ENCODE measurements around the gene TMEM222.
"Not testable (repeated sequence)": the region's sequence is repeated elsewhere in the genome, so short reads cannot be mapped to it uniquely, and the experiment has no call there.

The TMEM222 gene

GRCh38 chr1:27380224-27380623 is 58.3 kb downstream of the TMEM222 start:
- DNase-seq (ENCODE audit: low read depth in 2 of 2) = no peak

- no peak for DNase-seq (ENCODE audit: low read depth in 2 of 2)
These were observed 59.1 kb downstream of the TMEM222 start for GRCh38 chr1:27380766-27381733.

- DNase-seq (ENCODE audit: low read depth in 2 of 2) = no peak
These were observed 60.2 kb downstream of the TMEM222 start for GRCh38 chr1:27381969-27382762.

DNA sequence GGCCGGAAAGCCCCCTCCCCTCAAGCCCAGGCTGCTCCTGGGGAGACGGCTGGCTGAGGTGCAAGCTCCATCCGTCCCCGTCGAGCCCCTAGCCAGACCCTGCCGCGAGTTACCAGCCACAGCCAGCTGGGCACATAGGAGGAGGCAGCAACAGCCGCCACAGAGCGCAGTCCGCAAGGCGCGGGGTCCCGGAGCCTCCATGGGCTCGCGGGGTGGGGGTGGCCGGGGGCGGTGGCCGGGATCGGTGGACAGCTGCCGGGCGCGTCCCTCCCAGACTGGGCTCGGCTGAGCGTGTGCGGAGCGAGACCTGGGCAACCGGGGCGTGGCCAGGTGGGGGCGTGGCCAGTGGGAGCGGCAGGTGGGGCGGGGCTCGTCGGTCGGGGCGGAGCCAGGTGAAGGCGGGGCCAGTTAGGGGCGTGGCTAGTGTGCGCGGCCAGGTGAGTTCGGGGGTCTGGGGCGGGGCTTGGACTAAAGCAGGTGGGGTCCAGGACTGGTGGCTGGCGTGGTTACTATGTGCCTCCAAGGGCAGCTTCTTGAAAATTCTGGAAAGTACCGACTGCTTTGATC is 61.2 kb downstream of the TMEM222 start, which contains the start of gene CD164L2:
Gene CD164L2, minus strand, starts transcription at position 295 of the 567 bp plus-strand sequence. Its CDS starts 94 bp downstream, at position 201.
- DNase-seq (ENCODE audit: low read depth in 2 of 2) = peak in 1 of 2 experiments; percentile 26

DNA sequence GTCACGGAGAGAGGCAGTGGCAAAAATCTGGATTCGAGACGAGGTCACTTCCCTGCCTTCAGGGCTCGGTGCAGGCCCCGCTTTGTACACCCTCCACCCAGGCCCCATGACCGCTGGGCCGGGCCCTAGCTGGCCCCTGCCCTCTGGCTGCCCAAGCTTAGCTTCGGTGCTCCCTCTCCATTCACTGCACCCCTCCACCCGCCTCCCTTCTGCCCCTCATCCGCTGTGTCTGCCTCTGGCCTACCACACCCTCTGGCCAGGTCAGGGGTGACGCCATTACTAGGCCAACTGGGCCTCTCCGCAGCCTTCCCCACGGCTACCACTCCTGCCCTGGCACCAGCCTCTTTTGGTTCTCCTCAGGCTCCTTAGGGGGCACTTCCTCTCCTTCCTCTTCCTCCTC is 61.7 kb downstream of the TMEM222 start:
- no peak for DNase-seq (ENCODE audit: low read depth in 2 of 2)

DNA sequence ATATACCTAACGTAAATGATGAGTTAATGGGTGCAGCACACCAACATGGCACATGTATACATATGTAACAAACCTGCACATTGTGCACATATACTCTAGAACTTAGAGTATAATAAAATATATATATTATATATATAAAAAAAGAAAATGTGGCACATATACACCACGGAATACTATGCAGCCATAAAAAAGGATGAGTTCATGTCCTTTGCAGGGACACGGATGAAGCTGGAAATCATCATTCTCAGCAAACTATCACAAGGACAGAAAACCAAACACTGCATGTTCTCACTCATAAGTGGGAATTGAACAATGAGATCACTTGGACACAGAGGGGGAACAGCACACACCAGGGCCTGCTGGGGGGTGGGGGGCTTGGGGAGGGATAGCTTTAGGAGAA is 62.8 kb downstream of the TMEM222 start:
- not testable (repeated sequence) for DNase-seq (ENCODE audit: low read depth in 2 of 2)

Measured in stimulated activated CD4-positive, alpha-beta T cell treated with anti-CD3 and anti-CD28 coated beads, Interleukin-12 subunit alpha, Interleukin-12 subunit beta, amount 100 ng/mL, for 24 hours (primary cell).